GM18873 (cell line): Measurements from ENCODE around the gene GABBR2.

Experiments
- ATAC-seq: cut with Tn5 transposase; IDR thresholded peaks from one replicate; pipeline ENCODE4 v1.9.1; 2021; ENCODE audit warnings: mild to moderate bottlenecking, moderate library complexity, moderate number of reproducible peaks; ENCODE audit not compliant: unreplicated experiment, low FRiP score

Gene GABBR2

GRCh38 chr9:98640394-98640793 is 68.3 kb downstream of the GABBR2 start:
- no peak for ATAC-seq

- no peak for ATAC-seq
Measured at GRCh38 chr9:98639133-98639532, 69.6 kb downstream of the GABBR2 start.

GRCh38 chr9:98637381-98637780 is 71.4 kb downstream of the GABBR2 start:
- no peak for ATAC-seq

GRCh38 chr9:98635374-98635773 is 73.4 kb downstream of the GABBR2 start:
- no peak for ATAC-seq

- no peak for ATAC-seq
Measured at GRCh38 chr9:98634685-98635336, 73.9 kb downstream of the GABBR2 start.

GRCh38 chr9:98632839-98633238 is 75.9 kb downstream of the GABBR2 start:
- ATAC-seq: no peak

GRCh38 chr9:98627296-98627695 is 81.4 kb downstream of the GABBR2 start:
- ATAC-seq: no peak

GRCh38 chr9:98625728-98626127 is 83.0 kb downstream of the GABBR2 start:
- no peak for ATAC-seq

- no peak for ATAC-seq
Measured at GRCh38 chr9:98619788-98620187, 88.9 kb downstream of the GABBR2 start.

- ATAC-seq: no peak
Measured at GRCh38 chr9:98615633-98616032, 93.1 kb downstream of the GABBR2 start.

- no peak for ATAC-seq
Measured at GRCh38 chr9:98614941-98615340, 93.8 kb downstream of the GABBR2 start.

GRCh38 chr9:98612061-98612752 is 96.5 kb downstream of the GABBR2 start:
- no peak for ATAC-seq

GRCh38 chr9:98611319-98611718 is 97.4 kb downstream of the GABBR2 start:
- no peak for ATAC-seq

GRCh38 chr9:98610711-98611110 is 98.0 kb downstream of the GABBR2 start:
- no peak for ATAC-seq

GRCh38 chr9:98610211-98610610 is 98.5 kb downstream of the GABBR2 start:
- ATAC-seq: no peak

- ATAC-seq: no peak
Measured at GRCh38 chr9:98609646-98610045, 99.1 kb downstream of the GABBR2 start.

GRCh38 chr9:98607787-98608186 is 100.9 kb downstream of the GABBR2 start:
- ATAC-seq: no peak

- no peak for ATAC-seq
Measured at GRCh38 chr9:98607152-98607551, 101.6 kb downstream of the GABBR2 start.

GRCh38 chr9:98606730-98607129 is 102.0 kb downstream of the GABBR2 start:
- ATAC-seq: no peak

GRCh38 chr9:98605116-98605515 is 103.6 kb downstream of the GABBR2 start:
- no peak for ATAC-seq

- no peak for ATAC-seq
Measured at GRCh38 chr9:98603821-98604383, 104.8 kb downstream of the GABBR2 start.
